Medulla oblongata (tissue), 1 donor: ENCODE results near the gene GJC3.
A peak's percentile ranks its signal among the peaks of the same experiment; 100 is the strongest.
"Not testable (repeated sequence)": the region's sequence is repeated elsewhere in the genome, so short reads cannot be mapped to it uniquely, and the experiment has no call there.

ENCODE experiments used
- DNase-seq: peaks from one replicate; pipeline ENCODE4 v3.0.0-alpha.2; 2015; ENCODE audit errors: extremely low spot score

Gene GJC3

GRCh38 chr7:99928994-99929729 is at the start of gene GJC3:
Gene GJC3 (minus strand): TSS chr7:99929620. CDS start chr7:99929620, 0 bp downstream.
- peak; percentile 54 for DNase-seq

GRCh38 chr7:99976626-99977025 is 47.2 kb upstream of the GJC3 start:
- no peak for DNase-seq

GRCh38 chr7:99975782-99976521 is 46.5 kb upstream of the GJC3 start, which contains the start of gene AZGP1:
Gene AZGP1 (minus strand): TSS chr7:99976031. CDS start chr7:99976020, 11 bp downstream.
- no peak for DNase-seq

- DNase-seq = no peak
Measured at GRCh38 chr7:99974681-99975080, 45.3 kb upstream of the GJC3 start.

- not testable (repeated sequence) for DNase-seq
Measured at GRCh38 chr7:99973817-99974216, 44.4 kb upstream of the GJC3 start.

GRCh38 chr7:99971242-99971641 is 41.8 kb upstream of the GJC3 start:
- no peak for DNase-seq

GRCh38 chr7:99969813-99970212 is 40.4 kb upstream of the GJC3 start:
- DNase-seq = not testable (repeated sequence)

- DNase-seq = no peak
Measured at GRCh38 chr7:99969298-99969697, 39.9 kb upstream of the GJC3 start.

GRCh38 chr7:99958564-99959227 is 29.3 kb upstream of the GJC3 start:
- no peak for DNase-seq

GRCh38 chr7:99955247-99955646 is 25.8 kb upstream of the GJC3 start:
- no peak for DNase-seq

- DNase-seq = not testable (repeated sequence)
Measured at GRCh38 chr7:99954643-99955042, 25.2 kb upstream of the GJC3 start.

- no peak for DNase-seq
Measured at GRCh38 chr7:99953649-99954048, 24.2 kb upstream of the GJC3 start.

- not testable (repeated sequence) for DNase-seq
Measured at GRCh38 chr7:99952649-99953048, 23.2 kb upstream of the GJC3 start.

- not testable (repeated sequence) for DNase-seq
Measured at GRCh38 chr7:99950819-99951218, 21.4 kb upstream of the GJC3 start.

GRCh38 chr7:99949645-99950228 is 20.3 kb upstream of the GJC3 start:
- no peak for DNase-seq

- no peak for DNase-seq
Measured at GRCh38 chr7:99947608-99948007, 18.2 kb upstream of the GJC3 start.

GRCh38 chr7:99944497-99945070 is 15.2 kb upstream of the GJC3 start:
- no peak for DNase-seq

GRCh38 chr7:99943641-99944496 is 14.4 kb upstream of the GJC3 start:
- no peak for DNase-seq

- DNase-seq = no peak
Measured at GRCh38 chr7:99938296-99938695, 8.9 kb upstream of the GJC3 start.

- not testable (repeated sequence) for DNase-seq
Measured at GRCh38 chr7:99935009-99935408, 5.6 kb upstream of the GJC3 start.

- DNase-seq = no peak
Measured at GRCh38 chr7:99930376-99930775, 956 bp upstream of the GJC3 start.
